Measurements from ENCODE around the gene CPNE4. TPM values are rescaled to one million over a fixed set of nuclear protein-coding genes. Genes with fewer than 3 reads are reported as not detected.

Gene CPNE4
- total RNA-seq, 1 experiment from 2014 or later, result 1.9 TPM

GRCh38 chr3:131730581-131730980, 304.2 kb downstream of the CPNE4 start:
- Histone ChIP-seq H3K4me1 (ENCODE audit: insufficient read depth, low read length) (no peaks in the 10 kb centered on the region), H3K56ac (ENCODE audit: insufficient read length, low read depth, low read length) (no peak overlapping the region), H4K5ac (ENCODE audit: insufficient read length, low read depth, low read length) (no peak overlapping the region), H3K9me3 (ENCODE audit: control insufficient read depth, low read depth, low read length) (no peaks in the 10 kb centered on the region), H3K23me2 (ENCODE audit: insufficient read length, low read depth, low read length, poor library complexity, severe bottlenecking) (no peaks in the 10 kb centered on the region), H3K9ac (ENCODE audit: extremely low read depth, insufficient read length, low read length) (no peak overlapping the region), H3K27me3 (ENCODE audit: insufficient read depth, low read length) (no peaks in the 10 kb centered on the region), H2BK20ac (ENCODE audit: low read depth, low read length, poor library complexity, severe bottlenecking) (no peak overlapping the region), H3K27ac (ENCODE audit: insufficient read length, low read depth, low read length) (no peak overlapping the region), H2AFZ (ENCODE audit: low read length) (no peak overlapping the region), H3K79me1 (ENCODE audit: insufficient read depth, low read depth, low read length, poor library complexity, severe bottlenecking) (no peaks in the 10 kb centered on the region), H3K18ac (ENCODE audit: insufficient read length, low read depth, low read length) (no peak overlapping the region), H2AK5ac (ENCODE audit: insufficient read length, low read length) (no peak overlapping the region), H3T11ph (ENCODE audit: low read length) (no peak overlapping the region), H2BK120ac (ENCODE audit: low read depth, low read length, poor library complexity, severe bottlenecking) (no peak overlapping the region), H4K91ac (ENCODE audit: insufficient read length, low read depth, low read length) (no peak overlapping the region), H2BK5ac (ENCODE audit: insufficient read length, low read length) (no peak overlapping the region), H3K14ac (ENCODE audit: insufficient read depth, low read length) (no peak overlapping the region), H4K8ac (replicated peaks; ENCODE audit: insufficient read length, low read depth, low read length) (no peak overlapping the region), H3K4me2 (ENCODE audit: insufficient read depth, insufficient read length, low read length) (no peak overlapping the region), H3K79me2 (ENCODE audit: insufficient read depth, low read length) (no peaks in the 10 kb centered on the region), H3K4ac (ENCODE audit: low read depth, low read length) (no peak overlapping the region), H4K20me1 (ENCODE audit: control insufficient read depth, insufficient read depth, insufficient read length) (no peaks in the 10 kb centered on the region), H3K23ac (ENCODE audit: insufficient read length, low read depth, low read length) (no peak overlapping the region), H2BK12ac (ENCODE audit: insufficient read length, low read depth, low read length) (no peak overlapping the region), H2BK15ac (ENCODE audit: low read depth, low read length) (no peak overlapping the region)
- no peak overlapping the region for H3K27ac Mint-ChIP-seq
- no peaks in the 10 kb centered on the region for H3K36me3 Mint-ChIP-seq (ENCODE audit: insufficient read depth in 1 of 3, low read depth in 3 of 3)
- WGBS (ENCODE audit: extremely low coverage, insufficient read length, low lambda C conversion rate), result no CpG with 5 or more reads among the region's 1 CpG
- DNase-seq, result no peak
- no peak overlapping the region for H3K4me3 Mint-ChIP-seq
- TF ChIP-seq, protein P1, sequence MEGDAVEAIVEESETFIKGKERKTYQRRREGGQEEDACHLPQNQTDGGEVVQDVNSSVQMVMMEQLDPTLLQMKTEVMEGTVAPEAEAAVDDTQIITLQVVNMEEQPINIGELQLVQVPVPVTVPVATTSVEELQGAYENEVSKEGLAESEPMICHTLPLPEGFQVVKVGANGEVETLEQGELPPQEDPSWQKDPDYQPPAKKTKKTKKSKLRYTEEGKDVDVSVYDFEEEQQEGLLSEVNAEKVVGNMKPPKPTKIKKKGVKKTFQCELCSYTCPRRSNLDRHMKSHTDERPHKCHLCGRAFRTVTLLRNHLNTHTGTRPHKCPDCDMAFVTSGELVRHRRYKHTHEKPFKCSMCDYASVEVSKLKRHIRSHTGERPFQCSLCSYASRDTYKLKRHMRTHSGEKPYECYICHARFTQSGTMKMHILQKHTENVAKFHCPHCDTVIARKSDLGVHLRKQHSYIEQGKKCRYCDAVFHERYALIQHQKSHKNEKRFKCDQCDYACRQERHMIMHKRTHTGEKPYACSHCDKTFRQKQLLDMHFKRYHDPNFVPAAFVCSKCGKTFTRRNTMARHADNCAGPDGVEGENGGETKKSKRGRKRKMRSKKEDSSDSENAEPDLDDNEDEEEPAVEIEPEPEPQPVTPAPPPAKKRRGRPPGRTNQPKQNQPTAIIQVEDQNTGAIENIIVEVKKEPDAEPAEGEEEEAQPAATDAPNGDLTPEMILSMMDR (conservative IDR thresholded peaks at IDR 0.05), result no peak
- no peaks in the 10 kb centered on the region for H3K27me3 Mint-ChIP-seq (ENCODE audit: low read depth)
- H3K4me1 Mint-ChIP-seq, result peaks cover 0 to 2% of the 10 kb centered on the region in 2 experiments; a peak in 2 of 4 replicates
- H3K9me3 Mint-ChIP-seq, result no peaks in the 10 kb centered on the region
